Right hindlimb (tissue), 1 donor: ENCODE measurements around the gene MVB12B.
"Not testable (repeated sequence)": the region's sequence is repeated elsewhere in the genome, so short reads cannot be mapped to it uniquely, and the experiment has no call there.

Experiments
- DNase-seq: peaks from one replicate; pipeline ENCODE4 v3.0.0-alpha.2; 2018

Gene MVB12B

DNA sequence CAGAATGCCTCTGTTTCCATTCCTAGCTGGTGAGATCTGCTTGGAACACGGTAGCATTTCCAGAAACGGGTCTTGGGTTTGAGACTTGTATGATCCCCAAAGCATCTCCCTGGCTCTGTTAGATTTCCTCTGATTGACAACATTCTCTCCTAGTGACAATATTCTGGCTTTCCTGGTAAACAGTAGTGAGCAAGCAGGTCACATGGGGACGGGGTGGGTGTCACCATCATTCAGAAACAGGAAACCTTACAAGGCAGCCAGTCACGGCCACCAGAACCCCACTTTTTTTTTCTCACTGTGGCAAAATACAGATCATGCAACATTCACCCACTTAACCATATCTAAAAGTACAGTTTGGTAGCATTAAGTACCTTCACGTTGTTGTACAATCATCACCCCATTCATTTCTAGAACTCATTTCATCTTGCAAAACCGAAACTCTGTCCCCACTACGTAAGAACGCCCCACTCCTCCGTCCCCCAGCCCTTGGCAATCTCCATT, 197.0 kb downstream of the MVB12B start:
- no peak for DNase-seq

DNA sequence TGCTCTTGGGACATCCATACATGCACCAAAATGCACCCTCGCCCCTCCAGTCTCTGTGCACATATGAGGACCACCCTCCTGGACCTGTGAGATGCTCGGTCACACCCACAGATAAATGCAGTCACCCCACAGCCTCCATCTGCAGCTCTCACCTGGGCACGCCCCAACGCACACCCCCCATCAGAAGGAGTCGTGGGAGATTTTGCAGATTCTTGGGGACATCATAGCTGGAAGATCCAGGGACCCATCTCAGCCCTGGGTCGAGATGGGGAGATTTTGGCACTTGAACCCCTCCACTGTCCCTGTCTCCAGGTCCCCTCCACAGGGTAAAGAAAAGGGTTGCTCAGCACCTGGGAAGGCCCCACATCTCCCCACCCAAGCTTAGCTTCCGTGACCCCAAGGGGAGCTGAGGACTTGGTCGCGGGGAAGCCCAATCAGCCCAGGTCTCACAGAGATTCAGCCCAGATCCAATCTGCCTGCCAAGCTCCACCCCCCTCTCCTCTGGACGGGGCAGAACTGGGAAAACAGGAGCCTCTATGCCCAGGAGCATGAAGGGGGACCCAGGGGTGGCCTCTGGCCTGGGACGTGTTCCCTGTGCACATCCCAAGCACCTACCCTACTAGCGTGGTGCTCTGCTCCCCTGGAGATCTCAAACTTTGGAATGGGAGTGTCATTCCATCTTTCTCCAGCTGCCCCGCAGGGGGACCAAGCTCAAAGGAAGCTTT, 197.9 kb downstream of the MVB12B start:
- no peak for DNase-seq

DNA sequence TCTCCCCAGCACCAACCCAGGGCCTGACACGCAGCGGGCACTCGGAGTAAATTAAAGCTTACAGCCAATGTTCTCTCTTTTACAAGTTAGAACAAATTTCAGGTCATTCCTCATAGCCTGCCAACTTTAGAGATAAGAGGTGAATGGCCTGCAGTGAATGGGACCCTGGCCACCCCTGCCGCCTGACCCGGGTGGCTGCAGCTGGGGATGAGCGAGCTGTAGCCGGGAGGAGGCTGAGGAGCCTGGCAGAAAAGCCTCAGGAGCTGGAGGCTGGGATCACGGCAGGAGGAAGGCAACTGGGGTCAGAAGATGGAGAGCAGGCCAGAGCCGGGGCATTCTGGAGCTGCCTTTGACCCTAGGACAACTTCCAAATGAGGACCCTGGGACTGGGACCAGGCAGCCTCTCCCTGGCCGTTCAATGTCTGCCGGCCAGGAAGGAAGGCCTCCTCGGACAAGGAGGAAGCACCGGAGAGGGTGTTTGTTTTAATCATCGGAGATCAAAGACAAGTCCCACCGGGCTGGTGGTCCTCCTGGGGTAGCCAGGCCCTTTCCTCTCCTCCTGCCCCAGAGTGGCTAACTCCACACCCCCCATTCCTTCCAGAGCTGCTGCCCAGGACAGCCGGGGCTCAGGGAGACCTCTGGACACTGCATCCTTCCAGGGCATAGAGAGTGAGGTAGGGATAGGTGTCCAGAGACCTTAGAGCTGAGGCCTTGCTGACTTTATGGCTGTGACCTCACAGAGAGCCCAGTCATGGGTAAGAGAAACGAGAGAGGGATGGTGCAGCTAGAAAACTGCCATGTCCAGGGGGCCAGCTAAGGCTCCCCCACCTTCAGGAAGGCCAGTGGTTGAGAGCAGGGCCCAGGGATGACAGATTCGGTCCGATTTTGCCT, 199.8 kb downstream of the MVB12B start:
- DNase-seq: no peak

DNA sequence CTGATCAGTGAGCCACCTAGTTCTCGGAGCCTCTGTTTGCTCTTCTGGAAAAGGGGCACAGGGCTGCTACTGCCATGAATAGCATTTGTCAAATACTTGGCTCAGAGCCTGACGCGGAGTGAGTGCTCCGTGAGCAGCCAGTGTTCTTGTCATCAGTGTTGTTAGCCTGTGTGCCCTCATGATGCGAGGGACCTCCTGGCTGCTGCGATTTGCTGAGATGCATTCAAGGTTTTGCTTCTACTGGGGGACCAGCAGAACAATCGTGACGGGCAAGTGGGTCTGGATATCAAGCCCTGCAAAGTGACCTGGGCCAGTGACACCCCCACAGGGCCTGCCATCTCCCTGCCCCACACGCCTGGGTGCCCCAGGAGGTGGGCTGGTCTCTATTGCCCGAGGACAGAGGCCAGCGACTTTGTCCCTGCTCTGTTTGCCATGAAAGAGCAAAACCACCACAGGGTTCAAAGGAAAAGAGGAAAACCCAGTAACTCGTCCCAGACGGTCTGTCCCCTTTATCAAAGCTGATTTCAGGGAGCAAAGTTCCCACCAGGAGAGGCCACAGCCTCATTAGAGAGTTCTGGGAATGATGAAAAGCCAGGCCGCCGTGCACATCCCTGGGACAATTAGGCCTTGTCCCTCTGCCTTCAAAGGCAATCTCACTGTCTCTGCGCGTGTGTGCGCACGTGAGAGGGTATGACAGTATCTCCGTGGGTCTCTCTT, 200.6 kb downstream of the MVB12B start:
- no peak for DNase-seq

DNA sequence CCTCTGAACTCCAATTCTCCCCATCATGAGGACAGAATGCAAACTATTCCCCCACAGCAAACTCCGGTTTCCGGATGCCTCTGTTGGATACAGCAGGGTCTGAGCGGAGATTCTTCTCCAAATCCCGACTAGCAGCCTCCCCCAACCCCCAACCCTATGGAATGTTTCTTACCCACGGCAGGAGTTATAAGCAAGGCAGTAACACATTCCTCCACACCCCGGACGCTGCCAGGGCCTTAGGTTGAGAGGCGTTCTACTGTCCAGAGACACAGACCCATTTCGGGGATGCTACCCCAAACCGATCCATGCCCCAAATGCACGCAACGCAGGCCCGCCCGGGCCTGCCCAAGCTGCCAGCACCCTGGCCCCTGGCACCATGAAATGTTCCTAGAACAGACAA, 201.5 kb downstream of the MVB12B start:
- no peak for DNase-seq

DNA sequence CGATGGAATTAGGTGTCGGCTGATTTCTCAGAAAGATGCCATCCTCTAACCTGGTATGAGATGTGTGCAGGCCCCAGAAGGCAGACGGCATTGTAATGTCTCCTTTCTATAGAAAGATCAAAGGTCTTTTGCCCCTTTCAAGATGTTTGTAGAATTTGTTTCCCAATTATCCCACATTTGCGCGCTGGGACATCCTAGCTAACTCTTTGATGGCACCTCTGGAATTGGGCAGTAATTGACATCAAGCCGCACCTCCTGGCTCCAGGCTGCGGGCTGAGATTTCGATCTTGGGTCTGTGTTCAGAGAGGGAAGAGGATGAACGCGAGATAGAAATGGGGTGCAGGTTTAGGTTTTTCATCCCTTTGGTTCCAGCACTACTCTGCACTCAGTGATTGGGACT, 202.3 kb downstream of the MVB12B start:
- DNase-seq: no peak

DNA sequence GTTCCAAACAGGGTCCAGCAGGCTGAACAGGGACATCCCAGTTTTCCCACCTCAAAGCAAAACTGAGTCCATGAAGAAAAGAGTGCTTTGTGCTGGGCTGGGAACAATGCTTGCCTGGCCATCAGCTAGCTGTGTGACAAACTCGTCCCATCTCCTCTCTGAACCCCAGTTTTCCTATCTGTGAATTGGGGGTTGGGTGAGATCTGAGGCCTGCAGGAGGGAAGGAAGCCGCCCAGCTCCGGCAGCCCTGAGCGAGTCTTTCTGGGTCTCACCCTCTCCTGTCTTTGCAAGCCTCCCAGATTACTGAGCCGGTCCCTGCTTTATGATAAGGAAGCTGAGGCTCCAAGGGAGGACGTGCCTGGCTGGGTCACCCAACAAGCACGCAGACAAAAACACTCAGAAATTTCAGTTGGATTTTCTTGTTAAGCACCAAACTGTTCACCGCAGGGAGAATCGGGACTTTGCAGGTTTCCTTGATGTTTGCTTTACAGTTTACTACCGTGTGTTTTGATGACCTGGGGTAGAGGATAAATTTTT, 204.5 kb downstream of the MVB12B start:
- DNase-seq: no peak

DNA sequence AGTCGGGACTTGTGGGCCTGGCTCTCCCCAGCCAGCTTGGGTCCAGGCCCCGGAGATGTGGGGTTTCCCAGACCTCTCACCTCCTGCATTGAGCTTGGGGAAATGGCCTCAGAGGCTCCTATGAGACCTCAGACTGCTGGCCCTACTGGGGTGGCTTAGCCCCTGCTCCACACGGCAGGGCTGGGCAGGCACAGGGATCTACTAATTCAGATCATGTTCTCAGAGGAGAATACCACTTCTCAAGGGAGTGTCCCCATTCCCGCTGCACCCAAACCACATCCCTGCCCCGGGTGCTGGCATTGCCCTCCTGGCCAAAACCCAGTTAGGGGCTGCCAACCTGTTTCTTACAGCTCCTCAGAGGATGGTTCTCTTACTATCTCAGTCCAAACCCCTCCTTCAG, 205.0 kb downstream of the MVB12B start:
- no peak for DNase-seq

DNA sequence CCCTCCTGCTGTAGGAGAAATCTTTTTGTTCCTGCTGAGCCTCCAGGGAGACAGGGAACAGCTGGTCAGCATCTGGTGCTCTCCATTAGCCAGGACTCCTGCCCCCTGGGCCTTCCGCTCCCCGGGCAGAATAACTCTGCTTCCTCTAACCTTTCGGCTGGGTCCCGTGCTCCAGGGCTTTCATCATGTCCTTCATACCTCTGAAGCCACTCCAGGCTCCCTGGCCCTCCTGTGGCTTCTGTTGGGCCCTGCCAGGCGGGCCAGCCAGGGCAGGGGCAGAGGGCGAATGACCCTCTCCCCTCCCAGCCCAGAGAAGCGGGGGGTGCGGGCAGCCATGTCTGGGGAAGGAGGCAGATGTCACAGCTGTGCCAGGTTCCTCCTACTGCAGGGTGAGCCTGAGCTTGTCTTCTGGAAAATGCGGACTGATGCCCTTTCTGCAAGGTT, 205.4 kb downstream of the MVB12B start:
- DNase-seq: no peak

DNA sequence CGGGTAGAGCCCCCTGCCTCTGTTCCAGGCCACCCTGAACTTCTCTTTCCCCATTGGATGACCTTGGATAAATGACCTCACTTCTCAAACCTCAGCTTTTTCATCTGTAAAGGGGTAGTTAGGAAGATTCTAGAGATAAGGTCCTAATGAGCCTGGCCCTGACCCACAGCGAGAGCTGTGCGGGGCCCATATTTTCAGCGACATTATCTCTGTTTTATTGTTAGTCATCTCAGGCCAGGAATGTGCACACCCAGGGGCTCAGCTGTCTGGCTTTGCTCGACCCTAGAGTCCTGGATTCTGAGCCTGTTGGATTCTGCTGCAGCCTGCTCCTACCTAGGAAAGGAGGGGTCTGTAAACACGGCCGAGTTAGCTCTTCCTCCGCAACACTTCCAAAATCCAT, 205.9 kb downstream of the MVB12B start:
- DNase-seq: no peak

DNA sequence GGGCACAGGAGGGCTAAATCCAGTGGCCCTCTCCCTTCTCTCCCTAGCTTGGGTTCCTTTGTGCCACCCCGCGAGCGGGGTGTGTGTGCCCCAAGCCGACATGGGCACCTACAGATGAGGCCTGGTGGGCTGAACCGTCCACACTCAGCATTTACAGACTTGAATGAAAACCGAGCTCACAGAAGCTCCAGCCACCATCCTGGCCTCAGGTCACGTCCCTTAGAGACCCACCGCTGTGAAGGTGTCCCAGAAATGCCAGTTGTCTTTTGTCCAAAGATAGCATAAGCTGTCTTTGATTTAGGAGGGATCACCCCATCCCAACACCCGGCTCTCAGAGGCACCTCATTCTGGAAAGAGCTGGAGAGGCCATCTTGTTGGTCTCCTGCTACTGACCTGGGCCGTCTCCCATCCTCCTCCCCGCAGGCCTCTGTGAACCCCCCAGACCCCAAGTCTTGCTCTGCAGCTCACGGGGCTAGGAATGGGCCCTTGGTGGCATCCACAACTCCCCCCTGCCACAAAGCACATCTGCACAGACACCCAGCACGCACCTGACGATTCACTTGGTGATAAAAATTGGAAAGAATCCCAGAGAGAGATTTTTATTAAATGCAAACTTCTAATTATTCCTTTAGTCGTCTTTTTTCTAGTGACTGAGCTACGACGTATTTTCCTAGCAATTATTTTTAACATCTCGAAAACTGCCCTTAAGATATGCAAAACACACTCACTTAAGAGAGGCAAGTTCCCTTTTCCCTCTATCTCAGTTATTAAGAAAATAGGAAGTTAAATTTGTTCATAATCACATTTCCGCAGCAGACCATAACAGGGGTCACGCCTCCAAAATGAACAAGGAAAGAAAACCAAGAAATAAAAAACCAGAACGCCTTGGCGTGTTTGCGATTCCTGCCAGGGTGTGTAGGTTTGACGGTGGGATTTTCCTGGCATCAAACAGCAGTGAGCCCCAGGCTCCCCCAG, 206.6 kb downstream of the MVB12B start:
- DNase-seq: no peak

DNA sequence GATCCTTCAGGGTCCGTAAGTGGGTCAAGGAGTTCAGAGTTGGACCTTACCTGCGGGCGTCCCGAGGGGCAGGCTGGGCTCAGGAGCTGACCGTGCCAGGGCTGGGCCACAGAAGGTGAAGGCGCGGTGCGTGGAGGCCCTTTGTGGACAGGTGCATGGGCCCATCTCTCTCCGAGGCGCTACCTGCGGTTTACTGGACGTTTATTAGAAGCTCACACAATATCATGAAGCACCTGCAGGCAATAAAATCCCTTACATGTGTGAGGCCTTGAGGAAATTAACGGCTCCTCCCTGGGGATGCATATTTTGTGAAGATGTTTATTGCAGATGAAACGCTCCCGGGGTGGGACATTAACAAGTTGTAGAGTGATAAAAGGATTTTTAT, 207.3 kb downstream of the MVB12B start:
- no peak for DNase-seq

DNA sequence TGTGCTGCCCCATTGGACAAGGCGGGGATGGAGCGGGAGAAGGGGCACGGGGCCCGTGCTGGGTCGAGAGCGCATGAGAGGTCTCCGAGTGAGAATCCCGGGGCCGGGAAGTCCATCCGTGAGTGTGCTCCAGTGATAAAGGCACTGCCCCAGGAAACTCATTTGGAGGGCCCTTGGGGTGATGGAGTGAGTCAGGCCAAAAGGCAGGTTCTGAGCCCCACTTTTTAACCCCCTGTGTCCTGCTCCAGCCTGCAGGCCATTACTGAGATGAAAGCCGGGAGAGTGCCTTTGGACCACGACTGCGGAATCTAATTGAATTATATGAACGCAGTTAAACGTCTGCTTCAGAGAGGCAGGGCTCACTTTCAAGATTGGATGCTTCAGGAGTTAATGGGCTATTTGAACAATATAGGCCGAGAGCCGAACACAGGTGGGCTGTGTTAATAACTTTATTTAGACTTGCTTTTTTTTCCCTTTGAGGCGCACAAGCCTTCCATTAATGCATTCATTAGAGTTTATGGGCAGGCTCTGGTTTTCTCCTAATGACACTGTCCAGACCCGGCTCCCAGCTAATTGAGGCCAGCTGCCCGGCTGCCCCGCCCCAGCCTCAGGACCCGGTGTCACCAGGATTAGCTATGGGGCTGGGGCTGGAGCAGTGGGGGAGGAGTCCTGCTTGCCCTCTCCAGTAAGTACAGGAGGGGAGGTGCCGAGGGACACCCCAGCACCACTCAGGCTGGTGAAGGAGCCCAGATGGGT, 208.0 kb downstream of the MVB12B start:
- DNase-seq: no peak

DNA sequence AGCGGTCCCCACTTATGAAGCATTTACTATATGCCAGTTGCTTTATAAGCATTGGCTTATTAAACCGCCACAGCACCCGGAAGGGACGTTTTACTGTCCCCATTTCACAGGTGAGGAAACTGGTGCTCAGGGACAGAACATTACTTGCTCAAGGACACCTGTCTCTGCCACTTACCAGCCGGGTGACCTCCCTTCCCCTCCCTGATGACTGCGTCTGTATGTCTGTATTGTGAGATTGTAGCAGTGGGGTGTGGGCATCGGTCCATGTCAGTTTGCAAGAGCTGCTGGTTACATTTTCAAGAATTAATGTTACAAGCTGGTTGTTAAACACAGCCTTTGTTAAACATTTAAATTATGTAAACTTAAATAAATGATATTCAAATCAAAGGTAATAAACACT, 209.5 kb downstream of the MVB12B start:
- no peak for DNase-seq

DNA sequence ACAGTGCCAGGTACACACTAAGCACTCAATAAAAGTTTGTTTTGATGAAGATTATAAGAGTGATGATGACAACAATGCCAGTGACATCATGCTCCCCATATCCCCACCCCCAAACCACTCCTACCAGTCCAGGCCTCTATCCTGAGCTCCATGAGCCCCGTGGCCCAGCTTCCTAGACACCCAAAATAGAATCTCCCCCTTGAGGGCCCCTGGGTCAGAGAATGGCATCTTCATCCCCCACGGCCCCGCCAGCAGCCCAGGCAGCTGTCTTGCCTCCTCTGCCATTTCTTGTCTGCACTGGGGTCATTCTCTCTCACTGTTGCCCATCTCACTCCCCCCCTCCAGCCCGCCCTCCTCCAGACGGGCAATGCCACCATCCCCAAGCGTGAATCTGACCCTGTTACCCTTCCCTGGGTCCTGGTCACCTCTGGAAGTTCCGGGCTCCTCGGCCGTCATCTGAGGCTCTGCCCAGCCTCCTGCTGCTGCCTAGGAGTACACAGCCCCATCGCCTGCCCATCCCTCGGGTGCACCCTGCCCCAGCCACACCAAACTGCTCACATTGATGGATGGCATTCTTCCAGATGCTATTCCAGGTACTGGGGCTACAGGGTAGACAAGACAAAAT, 210.3 kb downstream of the MVB12B start:
- DNase-seq: no peak

DNA sequence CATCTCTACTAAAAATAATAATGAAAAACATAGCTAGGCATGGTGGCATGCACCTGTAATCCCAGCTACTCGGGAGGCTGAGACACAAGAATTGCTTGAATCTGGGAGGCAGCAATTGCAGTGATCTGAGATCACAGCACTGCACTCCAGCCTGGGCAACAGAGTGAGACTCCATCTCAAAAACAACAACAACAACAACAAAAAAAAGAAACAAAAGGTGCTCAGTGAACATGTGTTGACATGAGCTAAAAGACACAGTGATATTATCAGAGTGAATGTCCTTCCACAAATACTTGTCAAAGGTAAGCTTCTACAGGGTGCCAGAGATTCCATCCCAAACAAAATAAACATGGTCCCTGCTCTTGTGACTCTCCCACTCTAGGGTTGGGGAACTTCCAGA, 211.9 kb downstream of the MVB12B start:
- no peak for DNase-seq

DNA sequence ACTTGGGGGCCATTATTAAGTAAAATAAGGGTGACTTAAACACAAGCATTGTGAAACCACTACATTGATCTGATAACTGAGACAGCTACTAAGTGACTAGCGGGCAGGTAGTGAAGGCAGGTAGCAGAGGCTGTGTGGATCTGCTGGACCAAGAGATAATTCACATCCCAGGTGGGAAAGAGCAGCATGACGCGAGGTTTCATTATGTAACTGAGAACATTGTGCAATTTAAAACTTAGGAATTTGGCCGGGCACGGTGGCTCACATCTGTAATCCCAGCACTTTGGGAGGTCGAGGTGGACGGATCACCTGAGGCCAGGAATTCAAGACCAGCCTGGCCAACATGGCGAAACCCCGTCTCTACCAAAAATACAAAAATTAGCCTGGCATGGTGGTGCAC, 213.8 kb downstream of the MVB12B start:
- not testable (repeated sequence) for DNase-seq

DNA sequence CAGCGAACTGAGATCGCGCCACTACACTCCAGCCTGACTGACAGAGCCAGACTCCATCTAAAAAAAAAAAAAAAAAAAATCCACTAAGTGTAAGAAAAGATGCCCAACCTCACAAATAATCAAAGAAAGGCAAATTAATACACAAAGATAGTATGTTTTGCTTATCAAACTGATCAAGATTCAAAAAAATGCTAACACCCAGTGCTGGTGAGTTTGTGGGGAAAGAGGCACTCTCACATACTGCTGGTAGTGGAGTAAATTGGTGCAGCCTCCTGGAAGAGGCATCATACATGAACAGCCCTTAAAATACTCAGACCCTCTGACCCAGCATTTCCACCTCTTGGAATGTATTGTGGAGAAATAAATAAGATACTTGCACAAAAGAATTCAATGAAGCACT, 216.9 kb downstream of the MVB12B start:
- DNase-seq: no peak

DNA sequence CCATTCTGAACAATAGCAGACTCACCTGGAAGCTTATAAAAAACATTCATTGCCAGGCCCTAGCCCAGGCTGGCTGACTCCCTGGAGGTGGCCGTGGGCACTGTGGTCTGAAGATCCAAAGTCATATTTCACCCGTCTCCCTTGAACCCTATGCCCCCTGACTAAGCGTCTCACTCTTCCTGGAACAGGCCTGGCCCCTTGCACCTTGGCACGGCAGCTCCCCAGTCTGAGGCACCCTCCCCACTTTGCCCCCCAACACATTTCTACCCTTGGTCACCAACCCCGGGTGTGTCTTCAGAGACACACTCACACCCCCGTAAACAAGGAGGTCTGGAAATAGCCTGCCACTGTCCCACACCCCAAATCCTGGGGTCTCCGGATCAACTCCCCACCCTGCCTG, 218.5 kb downstream of the MVB12B start:
- DNase-seq: no peak

DNA sequence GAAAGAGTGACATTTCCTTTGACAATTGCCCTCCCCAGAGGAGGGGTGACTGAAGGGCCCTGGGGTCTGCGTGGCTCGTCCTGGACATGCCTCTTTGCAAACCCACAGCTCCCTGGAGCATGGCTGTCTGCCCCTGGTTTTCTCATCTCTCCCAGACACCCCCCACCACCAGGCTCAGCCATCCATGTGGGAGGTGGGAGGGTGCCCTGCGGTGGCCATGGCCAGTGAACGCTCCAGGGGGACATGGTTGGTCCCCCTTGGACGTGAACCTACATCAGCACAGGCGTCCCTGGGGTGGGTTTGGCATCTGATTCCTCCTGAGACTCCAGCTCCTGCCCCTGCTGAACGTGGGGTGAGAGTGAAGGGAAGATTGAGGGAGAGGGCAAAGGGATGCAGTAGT, 219.4 kb downstream of the MVB12B start:
- DNase-seq: no peak

DNA sequence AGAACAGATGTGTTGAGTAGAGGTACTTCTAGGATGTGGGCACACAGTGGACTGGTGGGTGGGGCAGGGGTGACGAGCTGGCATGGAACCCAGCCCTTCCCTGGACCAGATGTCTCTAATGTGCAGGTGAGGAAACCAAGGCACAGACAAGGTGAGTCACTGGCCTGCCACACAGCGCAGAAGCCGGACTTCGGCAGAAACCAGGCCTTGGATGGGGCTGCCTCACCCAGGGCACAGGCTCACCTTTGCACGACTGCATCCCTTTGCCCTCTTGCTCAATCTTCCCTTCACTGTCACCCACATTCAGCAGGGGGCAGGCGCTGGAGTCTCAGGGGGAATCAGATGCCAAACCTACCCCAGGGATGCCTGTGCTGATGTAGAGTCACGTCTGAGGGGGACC, 221.7 kb downstream of the MVB12B start:
- no peak for DNase-seq
